Gastrocnemius medialis (tissue), 4 donors: ENCODE results near the gene MC1R. TPM values are rescaled to one million over a fixed set of nuclear protein-coding genes. Genes with fewer than 3 reads are reported as not detected.
A peak's percentile ranks its signal among the peaks of the same experiment; 100 is the strongest.

Experiments
- ATAC-seq, 2 donors: fragments of 150-250 bp; one replicate each; pipeline ENCODE4 v1.9.1; 2016
- DNase-seq, 2 donors: peaks; one replicate each; pipeline ENCODE4 v3.0.0-alpha.2; 2019
- H3K27ac ChIP-seq, 4 donors: fragments of 200-600 bp; sonication (generic); 1 replicate in 1 of 4; 2 replicates in 3 of 4; pipeline ENCODE4 v1.5.1; 2016 to 2018; ENCODE audit warnings: mild to moderate bottlenecking in 2 of 4, moderate library complexity in 1 of 4
- H3K27me3 ChIP-seq, 3 donors: fragments of 200-600 bp; sonication (generic) in 2 of 3; 1 replicate in 1 of 3; 2 replicates in 2 of 3; pipeline versions ENCODE4 v1.5.1 to v1.6.0; 2016 to 2019; ENCODE audit warnings: mild to moderate bottlenecking in 1 of 3, moderate library complexity in 1 of 3
- H3K36me3 ChIP-seq, 2 donors: fragments of 200-600 bp; sonication (generic) in 1 of 2; one replicate each; pipeline ENCODE4 v1.5.1; 2017 to 2018
- H3K4me1 ChIP-seq, 2 donors: fragments of 200-600 bp; sonication (generic) in 1 of 2; one replicate each; pipeline ENCODE4 v1.5.1; 2016 to 2017; ENCODE audit warnings: mild to moderate bottlenecking in 2 of 2
- H3K4me3 ChIP-seq, 4 donors: fragments of 200-600 bp; sonication (generic) in 3 of 4; 1 replicate in 1 of 4; 2 replicates in 3 of 4; pipeline ENCODE4 v1.5.1; 2016 to 2019; ENCODE audit warnings: mild to moderate bottlenecking in 2 of 4
- H3K9me3 ChIP-seq, 3 donors: fragments of 200-600 bp; sonication (generic) in 2 of 3; 1 replicate in 1 of 3; 2 replicates in 2 of 3; pipeline ENCODE4 v1.5.1; 2016 to 2019
- CTCF ChIP-seq, 5 experiments: fragments of 450-650 bp in 3 of 5; fragments of 200-600 bp in 2 of 5; sonication (generic) in 2 of 5; IDR thresholded peaks in 4 of 5; conservative IDR thresholded peaks in 1 of 5; 1 replicate in 4 of 5; 2 replicates in 1 of 5; pipeline ENCODE4 v1.5.1; 2016 to 2019; ENCODE audit warnings: antibody characterized with exemption in 5 of 5, mild to moderate bottlenecking in 3 of 5, moderate library complexity in 3 of 5
- POLR2A ChIP-seq, 2 donors: fragments of 450-650 bp; IDR thresholded peaks; one replicate each; pipeline ENCODE4 v1.6.1; 2017; ENCODE audit warnings: antibody characterized with exemption in 2 of 2, mild to moderate bottlenecking in 2 of 2, moderate library complexity in 2 of 2
- in situ Hi-C, 4 donors: fragments of 200-750 bp; cut with MboI; loops; one replicate each; pipeline versions ENCODE4 v1.15.0 to v1.8.0; 2017; ENCODE audit warnings: low sequenced_read_pairs in 4 of 4
- intact Hi-C: fragments of 100-400 bp; cut with DNase I; formaldehyde crosslinking; loops from one replicate; pipeline ENCODE4 v1.15.1; 2023; ENCODE audit warnings: low total_unique reads
- total RNA-seq, 4 donors: library from RNA; depleted of rRNA; stranded (reverse); fragments of >200 nt; gene quantifications; one replicate each; pipeline versions ENCODE4 v1.1.0 to v1.2.3, GENCODE V29; 2016

MC1R gene
- total RNA-seq, 4 donors from 2014 or later, result 0.33 to 1.8 (median 0.92) TPM

- peaks cover 0 to 2% (median 0%) of the 10 kb centered on the region in 3 donors for H3K27me3 ChIP-seq
- TF ChIP-seq POLR2A (IDR thresholded peaks at IDR 0.05), result no peak
- no peak for TF ChIP-seq CTCF (IDR thresholded peaks at IDR 0.05 in 4 of 5, conservative IDR thresholded peaks at IDR 0.05 in 1 of 5)
- H3K9me3 ChIP-seq, result no peaks in the 10 kb centered on the region
- intact Hi-C loops (no loop called here), in situ Hi-C loops (no loop called here)
- H3K4me1 ChIP-seq, result peaks cover 9 to 12% of the 10 kb centered on the region in 2 donors
- DNase-seq (no peak), ATAC-seq (no peak)
- no peak overlapping the region for H3K27ac ChIP-seq
- H3K4me3 ChIP-seq, result no peak overlapping the region
- no peaks in the 10 kb centered on the region for H3K36me3 ChIP-seq
Observed at GRCh38 chr16:89946515-89946914, 27.9 kb downstream of the MC1R start.

GRCh38 chr16:89949121-89949742 is 30.6 kb downstream of the MC1R start:
- DNase-seq (no peak), ATAC-seq (no peak)
- Histone ChIP-seq H3K27ac (peak overlapping the region; percentile 27 to 64 (median 41)), H3K36me3 (no peaks in the 10 kb centered on the region), H3K4me1 (peaks cover 9 to 12% of the 10 kb centered on the region in 2 donors), H3K9me3 (no peaks in the 10 kb centered on the region), H3K27me3 (peaks cover 0 to 2% (median 0%) of the 10 kb centered on the region in 3 donors), H3K4me3 (peak overlapping the region; percentile 55 to 73 (median 59))
- TF ChIP-seq POLR2A (IDR thresholded peaks at IDR 0.05) (no peak), CTCF (IDR thresholded peaks at IDR 0.05 in 4 of 5, conservative IDR thresholded peaks at IDR 0.05 in 1 of 5) (no peak)
- intact Hi-C loops, result loop anchor here (2.0 kb wide), 1 partner anchor 74 kb away; no protein-coding TSS in a partner anchor
- in situ Hi-C loops, result no loop called here

- DNase-seq (no peak), ATAC-seq (no peak)
- in situ Hi-C loops (no loop called here), intact Hi-C loops (loop anchor here (2.0 kb wide), 1 partner anchor 73 kb away; no protein-coding TSS in a partner anchor)
- peak overlapping the region; percentile 55 to 73 (median 59) for H3K4me3 ChIP-seq
- TF ChIP-seq CTCF (IDR thresholded peaks at IDR 0.05 in 4 of 5, conservative IDR thresholded peaks at IDR 0.05 in 1 of 5) (no peak), POLR2A (IDR thresholded peaks at IDR 0.05) (no peak)
- peaks cover 9 to 12% of the 10 kb centered on the region in 2 donors for H3K4me1 ChIP-seq
- H3K27ac ChIP-seq, result no peak overlapping the region
- no peaks in the 10 kb centered on the region for H3K36me3 ChIP-seq
- H3K27me3 ChIP-seq, result peaks cover 0 to 2% (median 0%) of the 10 kb centered on the region in 3 donors
- H3K9me3 ChIP-seq, result no peaks in the 10 kb centered on the region
Observed at GRCh38 chr16:89949756-89950155, 31.1 kb downstream of the MC1R start.

- no peak overlapping the region for H3K27ac ChIP-seq
- no peak overlapping the region for H3K4me3 ChIP-seq
- H3K4me1 ChIP-seq, result peaks cover 9 to 12% of the 10 kb centered on the region in 2 donors
- H3K27me3 ChIP-seq, result no peaks in the 10 kb centered on the region
- peaks cover 0 to 7% of the 10 kb centered on the region in 2 donors for H3K36me3 ChIP-seq
- no peak for DNase-seq
- ATAC-seq, result no peak
- H3K9me3 ChIP-seq, result no peaks in the 10 kb centered on the region
- in situ Hi-C loops, result no loop called here
- TF ChIP-seq CTCF (IDR thresholded peaks at IDR 0.05 in 4 of 5, conservative IDR thresholded peaks at IDR 0.05 in 1 of 5), result no peak
- TF ChIP-seq POLR2A (IDR thresholded peaks at IDR 0.05), result no peak
- intact Hi-C loops, result no loop called here
Observed at GRCh38 chr16:89951509-89951908, 32.8 kb downstream of the MC1R start.
